ENCODE results near the gene GNL1. TPM values are rescaled to one million over a fixed set of nuclear protein-coding genes. Genes with fewer than 3 reads are reported as not detected.
"Not testable (repeated sequence)": the region's sequence is repeated elsewhere in the genome, so short reads cannot be mapped to it uniquely, and the experiment has no call there.

GNL1 gene
- polyA plus RNA-seq, 1 of the 3 experiments (the other 2 are of a cell fraction), result 36.4 TPM

DNA sequence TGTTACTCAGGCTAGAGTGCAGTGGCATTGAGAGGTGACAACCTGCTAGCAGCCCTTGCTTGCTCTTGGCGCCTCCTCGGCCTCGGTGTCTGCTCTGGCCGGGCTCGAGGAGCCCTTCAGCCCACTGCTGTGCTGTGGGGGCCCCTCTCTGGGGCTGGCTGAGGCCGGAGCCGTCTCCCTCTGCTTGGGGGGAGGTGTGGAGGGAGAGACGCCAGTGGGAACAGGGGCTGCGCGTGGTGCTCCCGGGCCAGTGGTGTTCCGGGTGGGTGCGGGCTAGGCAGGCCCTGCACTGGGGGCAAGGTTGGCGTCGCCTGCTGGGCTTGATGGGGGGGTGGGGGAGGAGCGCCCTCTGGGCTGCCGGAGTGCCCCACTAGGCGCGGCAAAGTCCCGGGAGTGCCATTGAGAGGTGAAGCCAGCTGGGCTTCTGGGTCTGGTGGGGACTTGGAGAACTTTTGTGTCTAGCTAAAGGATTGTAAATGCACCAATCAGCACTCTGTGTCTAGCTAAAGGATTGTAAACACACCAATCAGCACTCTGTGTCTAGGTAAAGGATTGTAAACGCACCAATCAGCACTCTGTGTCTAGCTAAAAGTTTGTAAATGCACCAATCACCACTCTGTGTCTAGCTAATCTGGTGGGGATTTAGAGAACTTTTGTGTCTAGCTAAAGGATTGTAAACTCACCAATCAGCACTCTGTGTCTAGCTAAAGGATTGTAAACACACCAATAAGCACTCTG is 38.4 kb downstream of the GNL1 start:
- DNase-seq; H3K79me2 ChIP-seq (ENCODE audit: insufficient read depth); H3K9ac ChIP-seq; H3K4me3 ChIP-seq (ENCODE audit: low read depth in 2 of 2, low read length in 1 of 2); H3F3A ChIP-seq (replicated peaks; ENCODE audit: insufficient read depth); H3K9me3 ChIP-seq; H4K20me1 ChIP-seq (ENCODE audit: insufficient read depth); H3K9me2 ChIP-seq; H3K36me3 ChIP-seq (replicated peaks in 1 of 2; ENCODE audit: control insufficient read depth in 1 of 2, insufficient read depth in 2 of 2, low read length in 1 of 2); H2AFZ ChIP-seq (ENCODE audit: low read depth); H3K27ac ChIP-seq (ENCODE audit: low read depth in 2 of 2, low read length in 1 of 2); POLR2A ChIA-PET; H3K27me3 ChIP-seq (ENCODE audit: insufficient read depth); H3K4me2 ChIP-seq; H3K4me1 ChIP-seq (ENCODE audit: control insufficient read depth in 1 of 2, insufficient read depth in 2 of 2, low read depth in 1 of 2, low read length in 1 of 2): not testable (repeated sequence)
- CTCF ChIA-PET, result interaction anchor here (0.9 to 2.1 kb wide), 5 partner anchors 14 to 36 kb away, joined by 4 to 8 read pairs (median 6); no protein-coding TSS in a partner anchor
- 55% methylated on average over 13 of the region's 21 CpGs for WGBS (ENCODE audit: low lambda C conversion rate)

DNA sequence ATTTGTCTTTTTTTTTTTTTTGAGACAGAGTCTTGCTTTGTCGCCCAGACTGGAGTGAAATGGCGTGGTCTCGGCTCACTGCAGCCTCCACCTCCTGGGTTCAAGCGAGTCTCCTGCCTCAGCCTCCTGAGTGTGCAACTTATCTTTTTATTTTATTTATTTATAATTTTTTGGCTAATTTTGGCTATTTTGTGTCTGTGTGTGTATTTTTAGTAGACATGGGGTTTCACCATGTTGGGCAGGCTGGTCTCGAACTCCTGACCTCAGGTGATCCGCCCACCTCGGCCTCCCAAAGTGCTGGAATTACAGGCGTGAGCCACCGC is 39.6 kb downstream of the GNL1 start:
- CTCF ChIA-PET, result interaction anchor here (2.1 kb wide), 1 partner anchor 28 kb away, joined by 8 read pairs; no protein-coding TSS in a partner anchor
- H3K4me1 ChIP-seq (ENCODE audit: control insufficient read depth in 1 of 2, insufficient read depth in 2 of 2, low read depth in 1 of 2, low read length in 1 of 2); H3K79me2 ChIP-seq (ENCODE audit: insufficient read depth); H3K9me3 ChIP-seq; H3K27me3 ChIP-seq (ENCODE audit: insufficient read depth); H3K9me2 ChIP-seq; DNase-seq; H3K36me3 ChIP-seq (replicated peaks in 1 of 2; ENCODE audit: control insufficient read depth in 1 of 2, insufficient read depth in 2 of 2, low read length in 1 of 2); H3F3A ChIP-seq (replicated peaks; ENCODE audit: insufficient read depth); H4K20me1 ChIP-seq (ENCODE audit: insufficient read depth): not testable (repeated sequence)
- POLR2A ChIA-PET, result interaction anchor here (0.6 kb wide), 1 partner anchor 15 kb away, joined by 3 read pairs; no protein-coding TSS in a partner anchor
- Histone ChIP-seq H3K4me3 (ENCODE audit: low read depth in 2 of 2, low read length in 1 of 2) (peak overlapping the region; percentile 43 to 53), H3K9ac (peak overlapping the region; percentile 65; the same call in 1 of the 2 replicates), H3K27ac (ENCODE audit: low read depth in 2 of 2, low read length in 1 of 2) (peak overlapping the region in 1 of 2 experiments; percentile 81; a peak in 3 of 4 replicates), H3K4me2 (peak overlapping the region; percentile 75), H2AFZ (ENCODE audit: low read depth) (peak overlapping the region; percentile 88; the same call in 1 of the 2 replicates)
- WGBS (ENCODE audit: low lambda C conversion rate), result 66% methylated on average over 9 of the region's 9 CpGs

DNA sequence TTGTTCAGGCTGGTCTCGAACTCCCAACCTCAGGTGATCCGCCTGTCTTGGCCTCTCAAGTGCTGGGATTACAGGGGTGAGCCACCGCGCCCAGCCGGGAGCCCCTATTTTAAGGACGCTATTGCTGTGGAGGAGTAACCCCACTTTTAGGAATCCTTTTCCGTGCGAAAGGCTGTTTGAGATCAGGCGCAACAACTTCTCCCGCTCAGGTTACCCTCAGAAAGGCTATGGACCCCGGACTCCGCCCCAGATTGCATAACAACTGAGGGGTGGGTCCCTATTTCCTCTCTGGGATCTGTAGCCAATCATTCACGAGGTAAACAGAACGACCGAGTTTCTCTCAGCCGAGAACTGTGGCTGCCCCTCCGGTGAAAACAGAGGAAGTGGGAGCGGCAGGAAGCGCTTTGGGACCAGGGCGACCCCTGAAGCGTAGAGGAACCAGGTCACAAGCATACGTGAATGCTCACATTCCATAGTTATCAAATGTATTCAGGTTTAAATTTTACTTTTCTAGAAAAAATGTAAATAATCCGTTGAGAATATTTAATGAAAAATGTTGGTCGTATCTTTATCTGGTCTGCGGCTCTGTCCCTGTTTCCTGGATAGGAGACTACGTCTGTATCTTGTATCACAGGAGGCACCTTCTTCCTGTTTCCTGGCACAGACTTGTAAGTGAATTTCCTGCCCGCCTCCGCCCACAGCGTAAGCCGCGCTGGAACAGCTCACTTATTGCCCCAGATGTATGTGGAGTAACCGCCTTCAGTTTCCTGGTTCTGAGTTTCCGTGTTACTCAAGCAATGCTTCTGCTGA is 40.1 kb downstream of the GNL1 start:
- Histone ChIP-seq H3K9me3 (no peaks in the 10 kb centered on the region), H3K36me3 (replicated peaks in 1 of 2; ENCODE audit: control insufficient read depth in 1 of 2, insufficient read depth in 2 of 2, low read length in 1 of 2) (no peaks in the 10 kb centered on the region), H3K4me1 (ENCODE audit: control insufficient read depth in 1 of 2, insufficient read depth in 2 of 2, low read depth in 1 of 2, low read length in 1 of 2) (no peaks in the 10 kb centered on the region), H3K9me2 (no peaks in the 10 kb centered on the region), H3K9ac (peak overlapping the region; percentile 65), H3K27me3 (ENCODE audit: insufficient read depth) (no peaks in the 10 kb centered on the region), H2AFZ (ENCODE audit: low read depth) (peak overlapping the region; percentile 88), H3K4me3 (ENCODE audit: low read depth in 2 of 2, low read length in 1 of 2) (peak overlapping the region; percentile 43 to 53), H3F3A (replicated peaks; ENCODE audit: insufficient read depth) (peaks cover 6% of the 10 kb centered on the region), H3K79me2 (ENCODE audit: insufficient read depth) (no peaks in the 10 kb centered on the region), H3K27ac (ENCODE audit: low read depth in 2 of 2, low read length in 1 of 2) (peak overlapping the region; percentile 56 to 81), H3K4me2 (peak overlapping the region; percentile 75), H4K20me1 (ENCODE audit: insufficient read depth) (no peaks in the 10 kb centered on the region)
- ChIA-PET CTCF (interaction anchor here (2.1 kb wide), 1 partner anchor 29 kb away, joined by 8 read pairs; no protein-coding TSS in a partner anchor), POLR2A (interaction anchor here (0.6 kb wide), 1 partner anchor 15 kb away, joined by 3 read pairs; no protein-coding TSS in a partner anchor)
- TF ChIP-seq TAF1 (IDR thresholded peaks at IDR 0.05; ENCODE audit: borderline replicate concordance, low read depth, low read length) (peak; percentile 39), MXI1 (IDR thresholded peaks at IDR 0.05; ENCODE audit: low read depth, low read length) (0 out of 2 replicates have a peak, but pooled peaks have one; percentile 13), ELF1 (IDR thresholded peaks at IDR 0.05) (peak; percentile 72; the same call in 1 of the 2 replicates), GABPA (IDR thresholded peaks at IDR 0.05; ENCODE audit: low read depth) (peak; percentile 60), YY1 (IDR thresholded peaks at IDR 0.05; ENCODE audit: low read depth) (no peak), SIN3A (IDR thresholded peaks at IDR 0.05; ENCODE audit: borderline replicate concordance, low read depth, low read length) (peak; percentile 64; the same call in 1 of the 2 replicates)
- TF ChIP-seq, protein P1, sequence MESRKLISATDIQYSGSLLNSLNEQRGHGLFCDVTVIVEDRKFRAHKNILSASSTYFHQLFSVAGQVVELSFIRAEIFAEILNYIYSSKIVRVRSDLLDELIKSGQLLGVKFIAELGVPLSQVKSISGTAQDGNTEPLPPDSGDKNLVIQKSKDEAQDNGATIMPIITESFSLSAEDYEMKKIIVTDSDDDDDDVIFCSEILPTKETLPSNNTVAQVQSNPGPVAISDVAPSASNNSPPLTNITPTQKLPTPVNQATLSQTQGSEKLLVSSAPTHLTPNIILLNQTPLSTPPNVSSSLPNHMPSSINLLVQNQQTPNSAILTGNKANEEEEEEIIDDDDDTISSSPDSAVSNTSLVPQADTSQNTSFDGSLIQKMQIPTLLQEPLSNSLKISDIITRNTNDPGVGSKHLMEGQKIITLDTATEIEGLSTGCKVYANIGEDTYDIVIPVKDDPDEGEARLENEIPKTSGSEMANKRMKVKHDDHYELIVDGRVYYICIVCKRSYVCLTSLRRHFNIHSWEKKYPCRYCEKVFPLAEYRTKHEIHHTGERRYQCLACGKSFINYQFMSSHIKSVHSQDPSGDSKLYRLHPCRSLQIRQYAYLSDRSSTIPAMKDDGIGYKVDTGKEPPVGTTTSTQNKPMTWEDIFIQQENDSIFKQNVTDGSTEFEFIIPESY (IDR thresholded peaks at IDR 0.05; ENCODE audit: borderline replicate concordance, low read depth), result no peak
- TF ChIP-seq, protein P2, sequence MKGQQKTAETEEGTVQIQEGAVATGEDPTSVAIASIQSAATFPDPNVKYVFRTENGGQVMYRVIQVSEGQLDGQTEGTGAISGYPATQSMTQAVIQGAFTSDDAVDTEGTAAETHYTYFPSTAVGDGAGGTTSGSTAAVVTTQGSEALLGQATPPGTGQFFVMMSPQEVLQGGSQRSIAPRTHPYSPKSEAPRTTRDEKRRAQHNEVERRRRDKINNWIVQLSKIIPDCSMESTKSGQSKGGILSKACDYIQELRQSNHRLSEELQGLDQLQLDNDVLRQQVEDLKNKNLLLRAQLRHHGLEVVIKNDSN (IDR thresholded peaks at IDR 0.05; ENCODE audit: borderline replicate concordance, low read depth), result no peak
- TF ChIP-seq, protein P3, sequence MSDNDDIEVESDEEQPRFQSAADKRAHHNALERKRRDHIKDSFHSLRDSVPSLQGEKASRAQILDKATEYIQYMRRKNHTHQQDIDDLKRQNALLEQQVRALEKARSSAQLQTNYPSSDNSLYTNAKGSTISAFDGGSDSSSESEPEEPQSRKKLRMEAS (IDR thresholded peaks at IDR 0.05; ENCODE audit: low read depth), result 0 out of 2 replicates have a peak, but pooled peaks have one; percentile 12
- 4% methylated on average over 31 of the region's 33 CpGs for WGBS (ENCODE audit: low lambda C conversion rate)
- peak; percentile 76 for DNase-seq

Data from SK-N-SH (cell line).